Measurements from ENCODE around the gene INPP5J.

INPP5J gene

DNA sequence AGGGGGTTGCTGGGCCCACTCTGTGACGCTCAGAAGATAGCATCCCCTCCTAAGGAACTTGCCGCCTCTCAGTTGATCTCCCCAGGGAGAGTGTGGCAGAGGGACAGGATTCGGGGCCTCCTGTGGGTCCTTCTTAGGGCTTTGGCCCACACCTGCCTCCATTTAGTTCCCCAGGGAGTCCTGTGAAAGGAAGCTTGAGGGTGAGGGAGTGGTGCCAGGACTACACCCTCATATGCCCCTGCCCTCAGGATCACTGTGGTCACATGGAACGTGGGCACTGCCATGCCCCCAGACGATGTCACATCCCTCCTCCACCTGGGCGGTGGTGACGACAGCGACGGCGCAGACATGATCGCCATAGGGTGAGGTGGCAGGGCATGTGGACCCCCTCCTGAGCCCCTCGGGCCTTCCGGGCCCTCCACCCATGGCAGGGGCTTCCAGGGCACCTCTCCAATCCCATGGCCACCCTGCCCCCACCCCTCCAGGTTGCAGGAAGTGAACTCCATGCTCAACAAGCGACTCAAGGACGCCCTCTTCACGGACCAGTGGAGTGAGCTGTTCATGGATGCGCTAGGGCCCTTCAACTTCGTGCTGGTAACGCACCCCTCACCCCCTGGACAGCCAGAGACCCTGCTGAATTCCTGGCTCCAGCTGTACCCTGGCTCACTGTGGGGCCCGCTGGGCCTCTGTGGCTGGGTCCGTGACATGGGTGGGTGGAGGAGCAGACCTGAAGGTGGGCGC is 3.5 kb downstream of the INPP5J start:
- Histone ChIP-seq H3K36me3 (no peaks in the 10 kb centered on the region), H3K4me1 (peaks cover 0 to 17% (median 11%) of the 10 kb centered on the region in 4 donors), H3K27ac (no peak overlapping the region), H3K9me3 (no peaks in the 10 kb centered on the region), H3K27me3 (no peaks in the 10 kb centered on the region), H3K4me3 (no peak overlapping the region)
- DNase-seq: no peak
- intact Hi-C loops (cut with DNase I; ENCODE audit: low total_unique reads): no loop called here
- TF ChIP-seq CTCF (IDR thresholded peaks at IDR 0.05): no peak

GRCh38 chr22:31126869-31127175 is 4.1 kb downstream of the INPP5J start:
- no peak overlapping the region for H3K4me3 ChIP-seq
- TF ChIP-seq CTCF (IDR thresholded peaks at IDR 0.05): no peak
- no peak overlapping the region for H3K27ac ChIP-seq
- no peaks in the 10 kb centered on the region for H3K27me3 ChIP-seq
- H3K4me1 ChIP-seq: peaks cover 0 to 16% (median 11%) of the 10 kb centered on the region in 4 donors
- no peaks in the 10 kb centered on the region for H3K9me3 ChIP-seq
- intact Hi-C loops (cut with DNase I; ENCODE audit: low total_unique reads): no loop called here
- no peaks in the 10 kb centered on the region for H3K36me3 ChIP-seq
- DNase-seq: no peak

GRCh38 chr22:31127181-31127772 is 4.5 kb downstream of the INPP5J start:
- H3K4me3 ChIP-seq: no peak overlapping the region
- TF ChIP-seq CTCF (IDR thresholded peaks at IDR 0.05): no peak
- no peak overlapping the region for H3K27ac ChIP-seq
- no peaks in the 10 kb centered on the region for H3K9me3 ChIP-seq
- no peaks in the 10 kb centered on the region for H3K27me3 ChIP-seq
- H3K4me1 ChIP-seq: peaks cover 0 to 12% (median 8%) of the 10 kb centered on the region in 4 donors
- no peaks in the 10 kb centered on the region for H3K36me3 ChIP-seq
- no peak for DNase-seq
- intact Hi-C loops (cut with DNase I; ENCODE audit: low total_unique reads): no loop called here

DNA sequence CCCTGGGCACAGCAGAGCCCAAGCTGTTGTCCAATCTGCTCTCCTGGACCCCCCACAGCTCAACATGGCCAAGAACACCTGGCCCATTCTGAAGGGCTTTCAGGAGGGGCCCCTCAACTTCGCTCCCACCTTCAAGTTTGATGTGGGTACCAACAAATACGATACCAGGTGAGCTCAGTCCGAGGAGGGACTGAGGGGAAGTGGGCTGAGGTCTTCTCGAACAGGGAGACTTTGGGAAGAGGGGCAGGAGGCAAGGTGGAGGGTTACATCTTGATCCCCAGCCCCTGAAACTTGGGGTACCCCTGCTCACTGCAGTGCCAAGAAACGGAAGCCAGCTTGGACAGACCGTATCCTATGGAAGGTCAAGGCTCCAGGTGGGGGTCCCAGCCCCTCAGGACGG is 5.4 kb downstream of the INPP5J start:
- Histone ChIP-seq H3K4me3 (no peak overlapping the region), H3K4me1 (peaks cover 0 to 3% (median 1%) of the 10 kb centered on the region in 4 donors), H3K27ac (no peak overlapping the region), H3K36me3 (no peaks in the 10 kb centered on the region), H3K27me3 (no peaks in the 10 kb centered on the region), H3K9me3 (no peaks in the 10 kb centered on the region)
- DNase-seq: no peak
- TF ChIP-seq CTCF (IDR thresholded peaks at IDR 0.05): no peak
- intact Hi-C loops (cut with DNase I; ENCODE audit: low total_unique reads): no loop called here

GRCh38 chr22:31130873-31131272 is 8.1 kb downstream of the INPP5J start:
- intact Hi-C loops (cut with DNase I; ENCODE audit: low total_unique reads): no loop called here
- Histone ChIP-seq H3K9me3 (no peaks in the 10 kb centered on the region), H3K27ac (no peak overlapping the region), H3K27me3 (no peaks in the 10 kb centered on the region), H3K36me3 (peaks cover 0 to 7% (median 0%) of the 10 kb centered on the region in 3 donors), H3K4me3 (no peak overlapping the region), H3K4me1 (no peaks in the 10 kb centered on the region)
- DNase-seq: no peak
- TF ChIP-seq CTCF (IDR thresholded peaks at IDR 0.05): no peak

Data from tibial artery (tissue), 4 donors.